ENCODE measurements around the gene NMRK2.
"Not testable (repeated sequence)": the region's sequence is repeated elsewhere in the genome, so short reads cannot be mapped to it uniquely, and the experiment has no call there.

DNA sequence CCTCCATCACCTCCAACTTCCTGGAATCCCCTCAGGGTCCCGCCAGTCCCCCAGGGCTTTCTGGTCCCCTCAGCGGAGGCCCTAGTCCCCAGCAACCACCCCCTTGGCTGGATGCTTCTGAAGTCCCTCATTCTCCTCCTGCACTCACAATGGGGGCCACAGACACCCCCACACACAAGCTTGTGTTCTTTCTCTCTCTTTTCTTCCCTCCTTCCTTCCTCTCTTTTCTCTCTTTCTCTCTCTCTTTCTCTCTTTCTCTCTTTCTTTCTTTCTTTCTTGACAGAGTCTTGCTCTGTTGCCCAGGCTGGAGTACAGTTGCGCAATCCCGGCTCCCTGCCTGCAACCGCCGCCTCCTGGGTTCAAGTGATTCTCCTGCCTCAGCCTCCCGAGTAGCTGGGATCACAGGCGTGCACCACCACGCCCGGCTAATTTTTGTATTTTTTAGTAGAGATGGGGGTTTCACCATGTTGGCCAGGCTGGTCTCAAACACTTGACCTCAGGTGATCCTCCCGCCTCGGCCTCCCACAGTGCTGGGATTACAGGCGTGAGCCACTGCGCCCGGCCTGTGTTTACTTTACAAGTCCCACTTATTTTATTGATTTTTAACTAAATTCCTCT lies 14.6 kb downstream of the NMRK2 start:
- TF ChIP-seq POLR2AphosphoS5, POLR2A (IDR thresholded peaks at IDR 0.05; ENCODE audit: low read depth, low read length): not testable (repeated sequence)

Data from GM12891 (cell line).